ENCODE data around the gene ANTXR1. TPM values are rescaled to one million over a fixed set of nuclear protein-coding genes. Genes with fewer than 3 reads are reported as not detected.

The ANTXR1 gene
- total and polyA plus RNA-seq, 2 of the 8 experiments (the other 6 are each of a cell fraction or from before 2014, with no cell fraction given), result 15.8 to 44.3 TPM

DNA sequence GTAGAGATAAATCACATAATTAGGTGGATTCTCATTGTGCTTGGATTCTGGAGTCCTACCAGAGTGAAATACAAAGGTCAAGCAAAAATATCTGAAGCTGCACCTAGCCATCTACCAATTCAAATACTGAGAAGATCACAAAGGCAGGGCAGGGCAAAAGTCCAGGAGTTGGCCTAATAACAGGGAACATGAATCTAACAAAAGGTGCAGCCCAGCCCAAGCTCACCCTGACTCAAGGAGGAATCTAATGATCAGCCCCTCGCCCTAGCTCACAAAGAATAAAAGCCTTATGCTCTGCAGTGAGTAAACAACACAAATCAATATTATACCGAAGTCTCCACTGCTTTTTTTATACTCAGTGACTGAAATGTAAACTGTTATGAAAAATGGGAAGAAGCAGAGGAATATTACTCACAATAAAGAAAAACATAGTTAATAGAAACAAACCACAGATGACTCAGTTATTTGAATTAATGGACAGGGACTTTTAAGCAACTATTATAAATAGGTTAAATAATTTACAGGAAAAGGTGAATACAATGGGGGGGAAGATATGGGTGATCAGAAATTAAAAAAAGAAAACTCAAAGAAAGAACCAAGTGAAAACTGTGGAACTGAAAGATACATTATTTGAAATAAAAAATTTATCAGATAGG, 49.5 kb downstream of the ANTXR1 start (continued):
- no peak for TF ChIP-seq SUZ12 (IDR thresholded peaks at IDR 0.05; ENCODE audit: low read length)
- TF ChIP-seq, protein P1, sequence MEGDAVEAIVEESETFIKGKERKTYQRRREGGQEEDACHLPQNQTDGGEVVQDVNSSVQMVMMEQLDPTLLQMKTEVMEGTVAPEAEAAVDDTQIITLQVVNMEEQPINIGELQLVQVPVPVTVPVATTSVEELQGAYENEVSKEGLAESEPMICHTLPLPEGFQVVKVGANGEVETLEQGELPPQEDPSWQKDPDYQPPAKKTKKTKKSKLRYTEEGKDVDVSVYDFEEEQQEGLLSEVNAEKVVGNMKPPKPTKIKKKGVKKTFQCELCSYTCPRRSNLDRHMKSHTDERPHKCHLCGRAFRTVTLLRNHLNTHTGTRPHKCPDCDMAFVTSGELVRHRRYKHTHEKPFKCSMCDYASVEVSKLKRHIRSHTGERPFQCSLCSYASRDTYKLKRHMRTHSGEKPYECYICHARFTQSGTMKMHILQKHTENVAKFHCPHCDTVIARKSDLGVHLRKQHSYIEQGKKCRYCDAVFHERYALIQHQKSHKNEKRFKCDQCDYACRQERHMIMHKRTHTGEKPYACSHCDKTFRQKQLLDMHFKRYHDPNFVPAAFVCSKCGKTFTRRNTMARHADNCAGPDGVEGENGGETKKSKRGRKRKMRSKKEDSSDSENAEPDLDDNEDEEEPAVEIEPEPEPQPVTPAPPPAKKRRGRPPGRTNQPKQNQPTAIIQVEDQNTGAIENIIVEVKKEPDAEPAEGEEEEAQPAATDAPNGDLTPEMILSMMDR (IDR thresholded peaks at IDR 0.05; ENCODE audit: control extremely low read depth in 1 of 3, insufficient read depth in 1 of 3, low read depth in 1 of 3, low read length in 3 of 3), result no peak
- TF ChIP-seq SP2 (IDR thresholded peaks at IDR 0.05; ENCODE audit: low read length), result no peak
- TF ChIP-seq CHD1 (IDR thresholded peaks at IDR 0.05; ENCODE audit: low read depth, low read length), result no peak

Data from H1 (cell line).